Raji (cell line): ENCODE data around the gene IL13RA1.

ENCODE experiments used
- POLR2A ChIP-seq: IDR thresholded peaks from 2 replicates; pipeline ENCODE4 v1.6.1; 2011; ENCODE audit warnings: low read depth, low read length, control low read depth; ENCODE audit not compliant: insufficient read depth

The IL13RA1 gene

DNA sequence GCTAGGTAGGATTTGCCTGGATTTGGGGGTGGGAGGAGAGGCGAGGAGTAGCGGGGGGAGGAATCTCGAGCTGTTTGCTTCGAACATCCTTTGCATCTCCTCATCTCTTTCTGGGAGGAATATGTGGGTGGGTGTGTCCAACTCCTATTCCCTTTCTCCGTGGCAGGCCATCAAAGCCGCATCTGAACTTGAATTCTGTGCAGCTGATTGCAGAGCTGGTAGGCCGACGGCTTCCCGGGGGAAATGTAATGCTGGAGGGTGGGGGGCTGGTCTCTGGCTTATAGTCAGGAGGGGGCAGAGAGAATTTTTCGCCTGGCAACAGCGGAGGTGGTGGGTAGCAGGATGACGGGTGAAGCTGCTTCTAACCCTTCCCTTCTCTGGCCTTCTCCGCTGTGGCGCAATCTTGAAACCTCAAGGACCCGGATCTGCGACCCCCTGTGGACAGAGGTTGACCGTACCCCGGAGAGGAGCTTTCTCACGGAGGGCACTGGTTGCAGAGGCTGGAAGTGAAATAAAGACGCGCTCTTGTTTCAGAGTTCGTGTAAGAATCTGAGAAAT lies 96.8 kb downstream of the IL13RA1 start:
- no peak for TF ChIP-seq POLR2A

DNA sequence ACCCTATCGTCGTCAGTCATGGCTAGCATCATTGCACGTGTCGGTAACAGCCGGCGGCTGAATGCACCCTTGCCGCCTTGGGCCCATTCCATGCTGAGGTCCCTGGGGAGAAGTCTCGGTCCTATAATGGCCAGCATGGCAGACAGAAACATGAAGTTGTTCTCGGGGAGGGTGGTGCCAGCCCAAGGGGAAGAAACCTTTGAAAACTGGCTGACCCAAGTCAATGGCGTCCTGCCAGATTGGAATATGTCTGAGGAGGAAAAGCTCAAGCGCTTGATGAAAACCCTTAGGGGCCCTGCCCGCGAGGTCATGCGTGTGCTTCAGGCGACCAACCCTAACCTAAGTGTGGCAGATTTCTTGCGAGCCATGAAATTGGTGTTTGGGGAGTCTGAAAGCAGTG lies 97.8 kb downstream of the IL13RA1 start:
- no peak for TF ChIP-seq POLR2A

DNA sequence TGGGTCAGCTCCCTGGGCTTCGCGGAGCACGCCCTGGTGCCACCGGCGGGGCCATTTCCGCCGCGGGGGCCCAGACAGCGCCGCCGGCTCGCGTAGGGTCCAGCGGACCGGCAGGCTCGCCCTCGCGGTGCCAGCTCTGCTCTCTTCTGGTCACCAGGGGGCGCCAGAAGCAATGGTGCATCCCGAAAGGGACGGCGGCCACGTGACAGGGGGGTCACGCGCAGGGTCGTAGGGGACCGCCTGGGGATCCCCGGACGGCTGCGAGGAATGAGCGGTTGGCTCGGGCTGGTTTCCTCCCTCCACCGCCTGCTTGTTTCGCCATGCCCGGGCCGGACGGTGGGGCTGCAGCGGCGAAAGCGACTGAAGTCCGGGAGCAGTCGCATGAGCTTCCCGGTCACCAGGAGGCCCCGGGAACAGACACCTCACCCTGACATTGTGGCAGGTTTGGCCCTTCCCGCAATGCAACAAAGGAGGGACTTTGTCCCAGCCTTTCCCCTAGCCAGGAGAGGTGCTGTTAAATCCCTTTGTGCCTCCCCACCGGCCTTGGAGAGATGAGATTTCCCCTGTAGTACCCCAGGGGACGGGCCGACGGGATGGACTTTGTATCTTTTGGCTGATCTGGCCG lies 112.0 kb downstream of the IL13RA1 start:
- TF ChIP-seq POLR2A: no peak
